MM.1S (cell line): Measurements from ENCODE around the gene UBAC1.

Experiments
- DNase-seq: peaks from one replicate; pipeline ENCODE4 v3.0.0-alpha.2; 2015
- H2AFZ ChIP-seq: fragments of 300-600 bp; sonication (generic); 2 replicates; pipeline ENCODE4 v1.6.0; 2016; ENCODE audit warnings: antibody characterized with exemption, low read length
- H3F3A ChIP-seq: fragments of 300-600 bp; sonication (generic); 2 replicates; pipeline ENCODE4 v1.6.1; 2016; ENCODE audit warnings: mild to moderate bottlenecking, antibody characterized with exemption, low read length, moderate library complexity, mixed read lengths; ENCODE audit not compliant: insufficient read depth
- H3K27ac ChIP-seq: fragments of 300-600 bp; sonication (generic); 2 replicates; pipeline ENCODE4 v1.5.1; 2016; ENCODE audit warnings: mild to moderate bottlenecking, low read length
- H3K27me3 ChIP-seq: fragments of 300-600 bp; sonication (generic); replicated peaks from 2 replicates; pipeline ENCODE4 v1.6.0; 2016; ENCODE audit warnings: low read length; ENCODE audit not compliant: insufficient read depth
- H3K36me3 ChIP-seq: fragments of 300-600 bp; sonication (generic); replicated peaks from 2 replicates; pipeline ENCODE4 v1.6.1; 2016; ENCODE audit warnings: mild to moderate bottlenecking, low read length, mixed read lengths; ENCODE audit not compliant: insufficient read depth
- H3K4me1 ChIP-seq: fragments of 300-600 bp; sonication (generic); 2 replicates; pipeline ENCODE4 v1.6.1; 2016; ENCODE audit warnings: low read length, mixed read lengths
- H3K4me2 ChIP-seq: fragments of 300-600 bp; sonication (generic); 2 replicates; pipeline ENCODE4 v1.6.0; 2016; ENCODE audit warnings: low read depth, low read length
- H3K4me3 ChIP-seq: fragments of 300-600 bp; sonication (generic); 2 replicates; pipeline ENCODE4 v1.5.1; 2016; ENCODE audit warnings: low read length, mixed read lengths
- H3K79me2 ChIP-seq: fragments of 300-600 bp; sonication (generic); 2 replicates; pipeline ENCODE4 v1.6.1; 2016; ENCODE audit warnings: mixed run types, low read length, mixed read lengths
- H3K9ac ChIP-seq: fragments of 300-600 bp; sonication (generic); 2 replicates; pipeline ENCODE4 v1.6.1; 2016; ENCODE audit warnings: low read length, mixed read lengths
- H3K9me2 ChIP-seq: fragments of 300-600 bp; sonication (generic); replicated peaks from 2 replicates; pipeline ENCODE4 v1.6.1; 2016; ENCODE audit warnings: mild to moderate bottlenecking, low read length, mixed read lengths; ENCODE audit not compliant: insufficient read depth
- H3K9me3 ChIP-seq: fragments of 300-600 bp; sonication (generic); replicated peaks from 2 replicates; pipeline ENCODE4 v1.6.1; 2016; ENCODE audit warnings: mild to moderate bottlenecking, low read length, mixed read lengths; ENCODE audit not compliant: insufficient read depth
- H4K20me1 ChIP-seq: fragments of 300-600 bp; sonication (generic); 2 replicates; pipeline ENCODE4 v1.6.1; 2016; ENCODE audit warnings: mild to moderate bottlenecking, low read length, moderate library complexity, mixed read lengths; ENCODE audit not compliant: insufficient read depth
- EZH2 ChIP-seq: fragments of 300-600 bp; sonication (generic); optimal IDR thresholded peaks from 2 replicates; pipeline ENCODE3; 2017; ENCODE audit warnings: low read depth, mild to moderate bottlenecking, antibody characterized with exemption, low read length, mixed read lengths
- EZH2phosphoT487 ChIP-seq: fragments of 300-600 bp; sonication (generic); IDR thresholded peaks from 2 replicates; pipeline ENCODE4 v1.6.1; 2018; ENCODE audit warnings: antibody characterized with exemption, low read length
- TF ChIP-seq, protein P1 (sequence below): fragments of 300-600 bp; sonication (generic); IDR thresholded peaks from 2 replicates; pipeline ENCODE4 v1.5.1; 2016; ENCODE audit warnings: antibody characterized with exemption, low read length, mixed read lengths

Gene UBAC1

GRCh38 chr9:135973277-135974219, 12.4 kb upstream of the UBAC1 start:
- H3F3A ChIP-seq, result no peaks in the 10 kb centered on the region
- H3K27ac ChIP-seq, result no peak overlapping the region
- DNase-seq, result no peak
- TF ChIP-seq EZH2, result no peak
- TF ChIP-seq, protein P1, sequence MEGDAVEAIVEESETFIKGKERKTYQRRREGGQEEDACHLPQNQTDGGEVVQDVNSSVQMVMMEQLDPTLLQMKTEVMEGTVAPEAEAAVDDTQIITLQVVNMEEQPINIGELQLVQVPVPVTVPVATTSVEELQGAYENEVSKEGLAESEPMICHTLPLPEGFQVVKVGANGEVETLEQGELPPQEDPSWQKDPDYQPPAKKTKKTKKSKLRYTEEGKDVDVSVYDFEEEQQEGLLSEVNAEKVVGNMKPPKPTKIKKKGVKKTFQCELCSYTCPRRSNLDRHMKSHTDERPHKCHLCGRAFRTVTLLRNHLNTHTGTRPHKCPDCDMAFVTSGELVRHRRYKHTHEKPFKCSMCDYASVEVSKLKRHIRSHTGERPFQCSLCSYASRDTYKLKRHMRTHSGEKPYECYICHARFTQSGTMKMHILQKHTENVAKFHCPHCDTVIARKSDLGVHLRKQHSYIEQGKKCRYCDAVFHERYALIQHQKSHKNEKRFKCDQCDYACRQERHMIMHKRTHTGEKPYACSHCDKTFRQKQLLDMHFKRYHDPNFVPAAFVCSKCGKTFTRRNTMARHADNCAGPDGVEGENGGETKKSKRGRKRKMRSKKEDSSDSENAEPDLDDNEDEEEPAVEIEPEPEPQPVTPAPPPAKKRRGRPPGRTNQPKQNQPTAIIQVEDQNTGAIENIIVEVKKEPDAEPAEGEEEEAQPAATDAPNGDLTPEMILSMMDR, result no peak
- no peak for TF ChIP-seq EZH2phosphoT487
- H3K36me3 ChIP-seq, result no peaks in the 10 kb centered on the region
- H3K9me2 ChIP-seq, result no peaks in the 10 kb centered on the region
- H3K4me2 ChIP-seq, result no peak overlapping the region
- no peaks in the 10 kb centered on the region for H4K20me1 ChIP-seq
- H3K79me2 ChIP-seq, result no peaks in the 10 kb centered on the region
- H3K4me3 ChIP-seq, result no peak overlapping the region
- peaks cover 75% of the 10 kb centered on the region for H3K27me3 ChIP-seq
- H3K9ac ChIP-seq, result no peak overlapping the region
- no peaks in the 10 kb centered on the region for H3K9me3 ChIP-seq
- no peaks in the 10 kb centered on the region for H3K4me1 ChIP-seq
- no peak overlapping the region for H2AFZ ChIP-seq

DNA sequence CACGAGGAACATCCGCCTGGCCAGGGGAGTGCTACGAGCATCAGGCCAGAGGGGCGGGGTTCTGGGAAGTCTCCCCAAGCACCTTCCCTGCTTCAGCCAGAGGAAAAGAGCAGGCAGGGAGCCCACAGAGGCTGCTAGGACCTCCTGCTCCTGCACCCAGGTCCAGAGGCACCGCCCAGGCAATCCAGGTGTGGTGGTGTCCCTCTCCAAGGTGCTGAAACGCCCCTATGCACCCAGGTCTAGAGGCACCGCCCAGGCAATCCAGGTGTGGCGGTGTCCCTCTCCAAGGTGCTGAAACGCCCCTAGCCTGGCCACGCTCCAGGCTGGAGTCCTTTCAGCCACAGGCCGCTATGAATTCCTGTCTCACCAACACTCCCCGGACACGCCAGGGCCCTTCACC, 10.7 kb upstream of the UBAC1 start:
- no peak overlapping the region for H3K9ac ChIP-seq
- H3K36me3 ChIP-seq, result no peaks in the 10 kb centered on the region
- H3K9me2 ChIP-seq, result no peaks in the 10 kb centered on the region
- no peaks in the 10 kb centered on the region for H3K79me2 ChIP-seq
- no peaks in the 10 kb centered on the region for H3K4me1 ChIP-seq
- H3F3A ChIP-seq, result no peaks in the 10 kb centered on the region
- H3K4me3 ChIP-seq, result no peak overlapping the region
- H3K4me2 ChIP-seq, result no peak overlapping the region
- peak; percentile 83 for DNase-seq
- no peak overlapping the region for H3K27ac ChIP-seq
- H3K27me3 ChIP-seq, result peaks cover 77% of the 10 kb centered on the region
- no peak for TF ChIP-seq EZH2phosphoT487
- no peaks in the 10 kb centered on the region for H3K9me3 ChIP-seq
- H4K20me1 ChIP-seq, result no peaks in the 10 kb centered on the region
- H2AFZ ChIP-seq, result no peak overlapping the region

DNA sequence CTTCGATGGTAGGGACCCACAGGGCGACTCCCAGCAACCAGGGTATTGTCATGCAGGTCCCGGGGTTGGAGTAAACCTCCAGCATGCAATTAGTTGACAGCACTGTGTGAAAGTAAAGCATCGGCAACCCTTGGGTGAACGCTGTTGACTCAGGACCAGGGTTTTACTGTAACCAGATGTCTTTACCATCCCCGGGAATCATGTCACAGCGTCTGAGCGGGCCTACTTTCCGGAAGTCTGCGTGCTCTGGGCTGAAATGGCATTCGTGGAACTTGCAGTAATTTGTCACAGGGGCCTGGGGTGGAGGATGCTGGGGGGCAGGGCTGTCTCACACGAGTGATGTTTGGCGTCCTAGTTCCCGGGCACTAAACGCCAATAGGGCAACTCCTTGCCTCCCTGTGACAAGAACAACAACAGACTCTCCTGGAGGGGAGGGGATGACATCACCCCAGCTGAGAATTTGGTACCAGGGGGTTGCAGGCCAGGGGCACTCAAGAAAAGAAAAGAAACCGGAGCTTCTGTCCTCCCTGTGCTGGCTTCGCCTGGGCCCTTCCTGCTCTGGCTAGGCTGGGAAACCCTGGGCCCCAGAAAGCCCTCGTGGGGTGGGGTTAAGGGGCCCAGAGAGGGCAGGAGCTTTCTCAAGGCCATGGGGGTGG, 10.1 kb upstream of the UBAC1 start:
- Histone ChIP-seq H3K27ac (no peak overlapping the region), H4K20me1 (no peaks in the 10 kb centered on the region), H3K4me2 (no peak overlapping the region), H3F3A (no peaks in the 10 kb centered on the region), H3K9me2 (no peaks in the 10 kb centered on the region), H3K36me3 (no peaks in the 10 kb centered on the region), H3K9me3 (no peaks in the 10 kb centered on the region), H2AFZ (no peak overlapping the region), H3K27me3 (peaks cover 75% of the 10 kb centered on the region), H3K79me2 (no peaks in the 10 kb centered on the region), H3K9ac (no peak overlapping the region), H3K4me3 (no peak overlapping the region), H3K4me1 (no peaks in the 10 kb centered on the region)
- TF ChIP-seq, protein P1, result no peak
- TF ChIP-seq EZH2 (no peak), EZH2phosphoT487 (no peak)
- DNase-seq, result no peak
